WTC11 (cell line): Measurements from ENCODE around the gene MAGI2. TPM values are rescaled to one million over a fixed set of nuclear protein-coding genes. Genes with fewer than 3 reads are reported as not detected.
A peak's percentile ranks its signal among the peaks of the same experiment; 100 is the strongest.

Experiments used
- ATAC-seq: fragments of 200-7000 bp; cut with Tn5 transposase; 2 replicates; pipeline ENCODE4 v1.10.0; 2021; ENCODE audit warnings: mild to moderate bottlenecking, moderate library complexity
- CTCF ChIA-PET: fragments of 300-600 bp; sonication (Branson Sonifier 250); formaldehyde crosslinking; loops from one replicate; lab custom pipeline; 2021; ENCODE audit warnings: antibody characterized with exemption; lab: Charles Lee
- POLR2A ChIA-PET: fragments of 350-600 bp; sonication (Branson Sonifier 250); formaldehyde crosslinking; loops from one replicate; lab custom pipeline; 2021; ENCODE audit warnings: antibody characterized with exemption; lab: Charles Lee
- DNase-seq: peaks from one replicate; pipeline ENCODE4 v3.0.0; 2021; ENCODE audit warnings: low spot score
- H3K27ac Mint-ChIP-seq: 2 replicates; pipeline ENCODE4 v1.8.0; 2021; ENCODE audit warnings: mixed read lengths
- H3K27me3 Mint-ChIP-seq: 2 replicates; pipeline ENCODE4 v1.8.0; 2021; ENCODE audit warnings: low read depth, mild to moderate bottlenecking, moderate library complexity, mixed read lengths
- H3K36me3 Mint-ChIP-seq: 2 replicates; pipeline ENCODE4 v1.8.0; 2021; ENCODE audit warnings: mixed read lengths
- H3K4me1 Mint-ChIP-seq: 2 replicates; pipeline ENCODE4 v1.8.0; 2022; ENCODE audit warnings: mixed read lengths
- H3K4me3 Mint-ChIP-seq: 2 replicates; pipeline ENCODE4 v1.8.0; 2021; ENCODE audit warnings: mild to moderate bottlenecking, moderate library complexity, mixed read lengths
- H3K9me3 Mint-ChIP-seq: 2 replicates; pipeline ENCODE4 v1.8.0; 2021; ENCODE audit warnings: mixed read lengths
- AR ChIP-seq: fragments of 250-450 bp; sonication (Bioruptor Pico); IDR thresholded peaks from 2 replicates; pipeline ENCODE4 v1.9.0; 2021; ENCODE audit warnings: mild to moderate bottlenecking
- ATF2 ChIP-seq: sonication (generic); formaldehyde crosslinking; IDR thresholded peaks from 2 replicates; pipeline ENCODE4 v1.8.1; 2022; ENCODE audit warnings: low read depth, missing genetic modification reagents, borderline replicate concordance
- ATF3 ChIP-seq: sonication (generic); formaldehyde crosslinking; conservative IDR thresholded peaks from 2 replicates; pipeline ENCODE4 v1.8.1; 2022; ENCODE audit warnings: mild to moderate bottlenecking, missing genetic modification reagents
- CDX4 ChIP-seq: fragments of 250-450 bp; sonication (Bioruptor Pico); IDR thresholded peaks from 2 replicates; pipeline ENCODE4 v1.9.0; 2021; ENCODE audit warnings: moderate library complexity, mild to moderate bottlenecking, inconsistent platforms, borderline replicate concordance
- CREB1 ChIP-seq: sonication (generic); formaldehyde crosslinking; IDR thresholded peaks from 2 replicates; pipeline ENCODE4 v1.8.0; 2023; ENCODE audit warnings: mild to moderate bottlenecking, missing genetic modification reagents
- CREM ChIP-seq: sonication (generic); formaldehyde crosslinking; IDR thresholded peaks from 2 replicates; pipeline ENCODE4 v1.8.1; 2022; ENCODE audit warnings: mild to moderate bottlenecking, missing genetic modification reagents, moderate library complexity
- FOXP1 ChIP-seq: sonication (generic); formaldehyde crosslinking; IDR thresholded peaks from 2 replicates; pipeline ENCODE4 v1.8.0; 2022; ENCODE audit warnings: missing genetic modification reagents, mild to moderate bottlenecking, moderate library complexity, borderline replicate concordance
- GRHL2 ChIP-seq: fragments of 250-450 bp; sonication (Bioruptor Pico); IDR thresholded peaks from 2 replicates; pipeline ENCODE4 v1.8.0; 2022; ENCODE audit warnings: mild to moderate bottlenecking, moderate library complexity; ENCODE audit not compliant: insufficient replicate concordance, severe bottlenecking
- GTF2I ChIP-seq: fragments of 250-450 bp; sonication (Bioruptor Pico); conservative IDR thresholded peaks from 2 replicates; pipeline ENCODE4 v1.4.0; 2021; ENCODE audit warnings: mild to moderate bottlenecking
- IRF2 ChIP-seq: sonication (generic); formaldehyde crosslinking; IDR thresholded peaks from 2 replicates; pipeline ENCODE4 v1.8.0; 2022; ENCODE audit warnings: low read depth, missing genetic modification reagents, borderline replicate concordance
- JAZF1 ChIP-seq: fragments of 250-450 bp; sonication (Bioruptor Pico); IDR thresholded peaks from 2 replicates; pipeline ENCODE4 v1.9.0; 2021; ENCODE audit warnings: moderate library complexity, mild to moderate bottlenecking, inconsistent platforms
- OVOL2 ChIP-seq: fragments of 250-450 bp; sonication (Bioruptor Pico); IDR thresholded peaks from 2 replicates; pipeline ENCODE4 v1.9.0; 2021; ENCODE audit warnings: mild to moderate bottlenecking, borderline replicate concordance
- USF2 ChIP-seq: sonication (generic); formaldehyde crosslinking; IDR thresholded peaks from 2 replicates; pipeline ENCODE4 v1.8.1; 2023; ENCODE audit warnings: mild to moderate bottlenecking, missing genetic modification reagents, moderate library complexity
- ZNF138 ChIP-seq: sonication (generic); formaldehyde crosslinking; conservative IDR thresholded peaks from 2 replicates; pipeline ENCODE4 v1.8.1; 2022; ENCODE audit warnings: mild to moderate bottlenecking, moderate library complexity, missing genetic modification reagents
- ZNF219 ChIP-seq: sonication (generic); formaldehyde crosslinking; IDR thresholded peaks from 2 replicates; pipeline ENCODE4 v1.8.0; 2023; ENCODE audit warnings: missing genetic modification reagents, mild to moderate bottlenecking, borderline replicate concordance
- ZNF281 ChIP-seq: sonication (generic); formaldehyde crosslinking; IDR thresholded peaks from 2 replicates; pipeline ENCODE4 v1.8.0; 2023; ENCODE audit warnings: mild to moderate bottlenecking, missing genetic modification reagents
- ZNF423 ChIP-seq: fragments of 250-450 bp; sonication (Bioruptor Pico); IDR thresholded peaks from 2 replicates; pipeline ENCODE4 v2.1.2; 2022; ENCODE audit warnings: mild to moderate bottlenecking, moderate library complexity
- ZNF671 ChIP-seq: fragments of 250-450 bp; sonication (Bioruptor Pico); IDR thresholded peaks from 2 replicates; pipeline ENCODE4 v1.8.0; 2021; ENCODE audit warnings: mild to moderate bottlenecking
- ZSCAN18 ChIP-seq: fragments of 250-450 bp; sonication (Bioruptor Pico); IDR thresholded peaks from 2 replicates; pipeline ENCODE4 v2.1.2; 2022; ENCODE audit warnings: mild to moderate bottlenecking, moderate library complexity
- total RNA-seq: library from RNA; stranded (reverse); gene quantifications from 3 replicates; pipeline ENCODE4 v1.2.3, GENCODE V29; 2021

MAGI2 gene
- total RNA-seq, 1 experiment from 2014 or later, result 26.6 TPM

- TF ChIP-seq ZSCAN18 (CRISPR knock-in tag) (no peak), GTF2I (CRISPR knock-in tag) (no peak), GRHL2 (CRISPR knock-in tag) (no peak)
- TF ChIP-seq, all 79 proteins: peak for 0
Measured at GRCh38 chr7:78635026-78635793, 818.3 kb downstream of the MAGI2 start (continued).

GRCh38 chr7:78634093-78634492, 819.4 kb downstream of the MAGI2 start:
- TF ChIP-seq ATF3 (no peak), CREB1 (CRISPR knock-in tag) (no peak), ZNF423 (no peak), ZNF281 (CRISPR knock-in tag) (no peak), CDX4 (no peak), ZNF138 (no peak), GTF2I (CRISPR knock-in tag) (no peak), OVOL2 (CRISPR knock-in tag) (no peak), FOXP1 (CRISPR knock-in tag) (no peak), AR (CRISPR knock-in tag) (no peak), USF2 (CRISPR knock-in tag) (no peak), IRF2 (no peak), ZNF671 (CRISPR knock-in tag) (no peak), ZNF219 (CRISPR knock-in tag) (no peak), JAZF1 (no peak), CREM (no peak), ATF2 (CRISPR knock-in tag) (no peak)
- TF ChIP-seq, all 79 proteins: peak for 0
- Mint-ChIP-seq H3K36me3 (peaks cover 3% of the 10 kb centered on the region; the same call in 1 of the 2 replicates), H3K27me3 (no peaks in the 10 kb centered on the region), H3K4me1 (peaks cover 21% of the 10 kb centered on the region), H3K9me3 (no peaks in the 10 kb centered on the region), H3K4me3 (no peak overlapping the region), H3K27ac (peak overlapping the region; percentile 1)
- POLR2A ChIA-PET, result no interaction called here
- no peak; the same call in 1 of the 2 replicates for ATAC-seq
- DNase-seq, result no peak
- CTCF ChIA-PET, result no interaction called here
